SU-DHL-6 (cell line): ENCODE measurements around the gene LSM2.

Experiments
- H2AFZ ChIP-seq: fragments of 200-600 bp; sonication (generic); 2 replicates; pipeline ENCODE4 v1.6.1; 2014; ENCODE audit warnings: low read depth, mild to moderate bottlenecking, moderate library complexity, mixed read lengths, antibody characterized with exemption, low read length; ENCODE audit not compliant: severe bottlenecking
- H3F3A ChIP-seq: fragments of 200-600 bp; shearing (Covaris generic); 2 replicates; pipeline ENCODE4 v1.6.0; 2016; ENCODE audit warnings: antibody characterized with exemption, mild to moderate bottlenecking; ENCODE audit not compliant: insufficient read depth
- H3K27ac ChIP-seq: fragments of 200-600 bp; sonication (generic); 2 replicates; pipeline ENCODE4 v1.5.1; 2016; ENCODE audit warnings: low read depth, mild to moderate bottlenecking, low read length, moderate library complexity, mixed read lengths
- H3K27me3 ChIP-seq: fragments of 200-600 bp; sonication (generic), shearing (Covaris generic); 2 replicates; pipeline ENCODE4 v1.6.0; 2014; ENCODE audit warnings: mild to moderate bottlenecking, low read length
- H3K36me3 ChIP-seq: fragments of 200-600 bp; sonication (generic); 2 replicates; pipeline ENCODE4 v1.6.1; 2014; ENCODE audit warnings: mild to moderate bottlenecking, low read length, mixed read lengths
- H3K4me2 ChIP-seq: fragments of 300-600, 200-600 bp; shearing (Covaris generic), sonication (generic); 2 replicates; pipeline ENCODE4 v1.6.0; 2014; ENCODE audit warnings: low read length, low read depth, mild to moderate bottlenecking; ENCODE audit not compliant: poor library complexity, severe bottlenecking
- H3K4me3 ChIP-seq: fragments of 200-600 bp; sonication (generic); 2 replicates; pipeline ENCODE4 v1.5.1; 2014; ENCODE audit warnings: antibody characterized with exemption, low read length, mild to moderate bottlenecking, mixed read lengths; ENCODE audit not compliant: insufficient read depth, poor library complexity, severe bottlenecking
- H3K79me2 ChIP-seq: fragments of 200-600 bp; sonication (generic); 2 replicates; pipeline ENCODE4 v1.6.1; 2014; ENCODE audit warnings: mild to moderate bottlenecking, low read length, moderate library complexity; ENCODE audit not compliant: insufficient read depth
- H3K9ac ChIP-seq: fragments of 200-600 bp; sonication (generic); 2 replicates; pipeline ENCODE4 v1.7.0; 2014; ENCODE audit warnings: mild to moderate bottlenecking, low read length
- H3K9me2 ChIP-seq: fragments of 200-600 bp; sonication (generic); replicated peaks from 2 replicates; pipeline ENCODE4 v1.6.1; 2014; ENCODE audit warnings: low read length; ENCODE audit not compliant: insufficient read depth
- H3K9me3 ChIP-seq: fragments of 200-600 bp; sonication (generic); 2 replicates; pipeline ENCODE4 v1.6.1; 2014; ENCODE audit warnings: low read length, mixed read lengths; ENCODE audit not compliant: insufficient read depth
- H4K20me1 ChIP-seq: fragments of 200-600 bp; sonication (generic); 2 replicates; pipeline ENCODE4 v1.6.1; 2014; ENCODE audit warnings: low read depth, mild to moderate bottlenecking, antibody characterized with exemption, low read length, moderate library complexity, mixed read lengths
- CTCF ChIP-seq: fragments of 200-600 bp; sonication (generic); IDR thresholded peaks from one replicate; pipeline ENCODE4 v1.5.1; 2017; ENCODE audit warnings: antibody characterized with exemption, mild to moderate bottlenecking, low read length, moderate library complexity; ENCODE audit not compliant: insufficient read depth, poor library complexity, severe bottlenecking
- EZH2phosphoT487 ChIP-seq: fragments of 200-600 bp; sonication (generic), shearing (Covaris generic); conservative IDR thresholded peaks from 2 replicates; pipeline ENCODE4 v1.6.1; 2018; ENCODE audit warnings: mild to moderate bottlenecking, antibody characterized with exemption, low read length, moderate library complexity, mixed read lengths

LSM2 gene

GRCh38 chr6:31769684-31770371 lies 36.9 kb downstream of the LSM2 start:
- H3K9me2 ChIP-seq: no peaks in the 10 kb centered on the region
- H3K27ac ChIP-seq: no peak overlapping the region
- H3K9ac ChIP-seq: no peak overlapping the region
- no peaks in the 10 kb centered on the region for H3K27me3 ChIP-seq
- H3K9me3 ChIP-seq: no peaks in the 10 kb centered on the region
- H3K4me2 ChIP-seq: no peak overlapping the region
- H4K20me1 ChIP-seq: no peaks in the 10 kb centered on the region
- no peak overlapping the region for H2AFZ ChIP-seq
- H3K4me3 ChIP-seq: no peak overlapping the region
- no peaks in the 10 kb centered on the region for H3K79me2 ChIP-seq
- H3K36me3 ChIP-seq: no peaks in the 10 kb centered on the region
- TF ChIP-seq CTCF (peak; percentile 98), EZH2phosphoT487 (no peak)
- no peaks in the 10 kb centered on the region; the same call in 1 of the 2 replicates for H3F3A ChIP-seq

- no peak overlapping the region for H3K4me3 ChIP-seq
- H2AFZ ChIP-seq: no peak overlapping the region
- H3K9me2 ChIP-seq: no peaks in the 10 kb centered on the region
- H3K4me2 ChIP-seq: no peak overlapping the region
- no peaks in the 10 kb centered on the region for H3K27me3 ChIP-seq
- no peak overlapping the region for H3K27ac ChIP-seq
- TF ChIP-seq EZH2phosphoT487 (no peak), CTCF (no peak)
- H4K20me1 ChIP-seq: no peaks in the 10 kb centered on the region
- no peak overlapping the region for H3K9ac ChIP-seq
- H3F3A ChIP-seq: peaks cover 8% of the 10 kb centered on the region
- H3K9me3 ChIP-seq: no peaks in the 10 kb centered on the region
- no peaks in the 10 kb centered on the region for H3K79me2 ChIP-seq
- no peaks in the 10 kb centered on the region for H3K36me3 ChIP-seq
Observed at GRCh38 chr6:31768363-31769257, 38.2 kb downstream of the LSM2 start.

- Histone ChIP-seq H3K27me3 (no peaks in the 10 kb centered on the region), H3K9me3 (no peaks in the 10 kb centered on the region), H3K36me3 (peaks cover 5% of the 10 kb centered on the region; the same call in 1 of the 2 replicates), H4K20me1 (no peaks in the 10 kb centered on the region), H2AFZ (no peak overlapping the region), H3K4me3 (no peak overlapping the region), H3K4me2 (no peak overlapping the region), H3F3A (peaks cover 8% of the 10 kb centered on the region), H3K9ac (no peak overlapping the region), H3K9me2 (no peaks in the 10 kb centered on the region), H3K27ac (no peak overlapping the region), H3K79me2 (no peaks in the 10 kb centered on the region)
- TF ChIP-seq CTCF (no peak), EZH2phosphoT487 (no peak)
Observed at GRCh38 chr6:31767096-31767645, 39.6 kb downstream of the LSM2 start.
